Measurements from ENCODE around the gene IMPG1.

- TF ChIP-seq EZH2 (IDR thresholded peaks at IDR 0.05; ENCODE audit: borderline replicate concordance, low read length) = no peak
- TF ChIP-seq, protein P1, sequence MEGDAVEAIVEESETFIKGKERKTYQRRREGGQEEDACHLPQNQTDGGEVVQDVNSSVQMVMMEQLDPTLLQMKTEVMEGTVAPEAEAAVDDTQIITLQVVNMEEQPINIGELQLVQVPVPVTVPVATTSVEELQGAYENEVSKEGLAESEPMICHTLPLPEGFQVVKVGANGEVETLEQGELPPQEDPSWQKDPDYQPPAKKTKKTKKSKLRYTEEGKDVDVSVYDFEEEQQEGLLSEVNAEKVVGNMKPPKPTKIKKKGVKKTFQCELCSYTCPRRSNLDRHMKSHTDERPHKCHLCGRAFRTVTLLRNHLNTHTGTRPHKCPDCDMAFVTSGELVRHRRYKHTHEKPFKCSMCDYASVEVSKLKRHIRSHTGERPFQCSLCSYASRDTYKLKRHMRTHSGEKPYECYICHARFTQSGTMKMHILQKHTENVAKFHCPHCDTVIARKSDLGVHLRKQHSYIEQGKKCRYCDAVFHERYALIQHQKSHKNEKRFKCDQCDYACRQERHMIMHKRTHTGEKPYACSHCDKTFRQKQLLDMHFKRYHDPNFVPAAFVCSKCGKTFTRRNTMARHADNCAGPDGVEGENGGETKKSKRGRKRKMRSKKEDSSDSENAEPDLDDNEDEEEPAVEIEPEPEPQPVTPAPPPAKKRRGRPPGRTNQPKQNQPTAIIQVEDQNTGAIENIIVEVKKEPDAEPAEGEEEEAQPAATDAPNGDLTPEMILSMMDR (conservative IDR thresholded peaks at IDR 0.05 in 1 of 2, IDR thresholded peaks at IDR 0.05 in 1 of 2; ENCODE audit: extremely low read depth in 1 of 2, insufficient read depth in 1 of 2, low read depth in 1 of 2, low read length in 2 of 2) = no peak
These were observed 47.8 kb upstream of the IMPG1 start for GRCh38 chr6:76120302-76120701.
